ENCODE data around the gene PEX5L. TPM values are rescaled to one million over a fixed set of nuclear protein-coding genes. Genes with fewer than 3 reads are reported as not detected.
A peak's percentile ranks its signal among the peaks of the same experiment; 100 is the strongest.

PEX5L gene
- total RNA-seq, 1 experiment from 2014 or later = 3.2 TPM

GRCh38 chr3:179884136-179884535 lies 152.6 kb downstream of the PEX5L start (continued):
- TF ChIP-seq ATF2 (CRISPR knock-in tag; IDR thresholded peaks at IDR 0.05; ENCODE audit: borderline replicate concordance, low read depth) = no peak

GRCh38 chr3:179882292-179882691 lies 154.4 kb downstream of the PEX5L start:
- ATAC-seq (peak; percentile 88), DNase-seq (ENCODE audit: low spot score) (peak; percentile 21)
- CTCF ChIA-PET = interaction anchor here (0.6 to 2.0 kb wide), 5 partner anchors 9 to 517 kb away, joined by 3 to 16 read pairs (median 5); no protein-coding TSS in a partner anchor

GRCh38 chr3:179881791-179882190 lies 154.9 kb downstream of the PEX5L start:
- Mint-ChIP-seq H3K4me3 (no peak overlapping the region), H3K4me1 (peaks cover 42% of the 10 kb centered on the region), H3K9me3 (no peaks in the 10 kb centered on the region), H3K27ac (no peak overlapping the region), H3K27me3 (ENCODE audit: low read depth) (no peaks in the 10 kb centered on the region), H3K36me3 (no peaks in the 10 kb centered on the region)
- ChIA-PET CTCF (interaction anchor here (0.6 to 2.0 kb wide), 3 partner anchors 9 to 517 kb away, joined by 4 to 16 read pairs (median 5); no protein-coding TSS in a partner anchor), POLR2A (no interaction called here)
- ATAC-seq = no peak
- no peak for DNase-seq (ENCODE audit: low spot score)
- no peak for TF ChIP-seq OVOL2 (CRISPR knock-in tag; IDR thresholded peaks at IDR 0.05; ENCODE audit: borderline replicate concordance)
- TF ChIP-seq ATF6 (CRISPR knock-in tag; IDR thresholded peaks at IDR 0.05) = no peak
- no peak for TF ChIP-seq USF1 (CRISPR knock-in tag; IDR thresholded peaks at IDR 0.05)
- TF ChIP-seq ZNF138 (CRISPR knock-in tag; conservative IDR thresholded peaks at IDR 0.05) = no peak
- no peak for TF ChIP-seq FOXK1 (CRISPR knock-in tag; IDR thresholded peaks at IDR 0.05)
- TF ChIP-seq SP1 (CRISPR knock-in tag; conservative IDR thresholded peaks at IDR 0.05) = no peak
- TF ChIP-seq MYBL2 (CRISPR knock-in tag; IDR thresholded peaks at IDR 0.05) = no peak
- TF ChIP-seq HMGXB4 (CRISPR knock-in tag; IDR thresholded peaks at IDR 0.05) = no peak
- TF ChIP-seq ESRRA (CRISPR knock-in tag; IDR thresholded peaks at IDR 0.05; ENCODE audit: borderline replicate concordance) = no peak
- TF ChIP-seq ZNF512 (CRISPR knock-in tag; IDR thresholded peaks at IDR 0.05; ENCODE audit: borderline replicate concordance) = no peak
- TF ChIP-seq MXD4 (CRISPR knock-in tag; IDR thresholded peaks at IDR 0.05; ENCODE audit: borderline replicate concordance) = no peak
- TF ChIP-seq ATF2 (CRISPR knock-in tag; IDR thresholded peaks at IDR 0.05; ENCODE audit: borderline replicate concordance, low read depth) = no peak

More at GRCh38 chr3:179882292-179882691, 154.4 kb downstream of the PEX5L start:
- Mint-ChIP-seq H3K27ac (peak overlapping the region; percentile 64; the same call in 1 of the 2 replicates), H3K4me3 (no peak overlapping the region), H3K36me3 (no peaks in the 10 kb centered on the region), H3K9me3 (no peaks in the 10 kb centered on the region), H3K27me3 (ENCODE audit: low read depth) (no peaks in the 10 kb centered on the region), H3K4me1 (peaks cover 47% of the 10 kb centered on the region)
- POLR2A ChIA-PET = no interaction called here
- TF ChIP-seq GABPB1 (CRISPR knock-in tag; IDR thresholded peaks at IDR 0.05) (no peak), HMGXB4 (CRISPR knock-in tag; IDR thresholded peaks at IDR 0.05) (no peak)

Measured in WTC11 (cell line).